NB4 (cell line): Measurements from ENCODE around the gene THAP12.

Experiments
- DNase-seq: peaks from one replicate; pipeline ENCODE4 v3.0.0; 2010; ENCODE audit warnings: low read depth
- H3K4me3 ChIP-seq: one replicate; pipeline ENCODE4 v1.5.1; 2011; ENCODE audit warnings: mild to moderate bottlenecking, low read depth, low read length, moderate library complexity
- CTCF ChIP-seq: IDR thresholded peaks from one replicate; pipeline ENCODE4 v1.5.1; 2012; ENCODE audit warnings: low read depth, low read length
- MAX ChIP-seq: IDR thresholded peaks from 2 replicates; pipeline ENCODE4 v1.6.1; 2011; ENCODE audit warnings: low read depth, low read length
- MYC ChIP-seq: IDR thresholded peaks from 2 replicates; pipeline ENCODE4 v1.6.1; 2011; ENCODE audit warnings: low read depth, low read length
- POLR2A ChIP-seq: IDR thresholded peaks from 2 replicates; pipeline ENCODE4 v1.6.1; 2011; ENCODE audit warnings: mild to moderate bottlenecking; ENCODE audit not compliant: insufficient read length; ENCODE audit errors: extremely low read depth

THAP12 gene

GRCh38 chr11:76388408-76388807, 7.5 kb upstream of the THAP12 start:
- TF ChIP-seq POLR2A (no peak), CTCF (no peak), MYC (no peak), MAX (no peak)
- DNase-seq = no peak
- H3K4me3 ChIP-seq = no peak overlapping the region

- TF ChIP-seq MYC (no peak), MAX (no peak), CTCF (no peak), POLR2A (no peak)
- DNase-seq = no peak
- no peak overlapping the region for H3K4me3 ChIP-seq
Observed at GRCh38 chr11:76385903-76386302, 5.0 kb upstream of the THAP12 start.

- peak overlapping the region; percentile 77 for H3K4me3 ChIP-seq
- peak; percentile 41 for DNase-seq
- TF ChIP-seq CTCF = no peak
- no peak for TF ChIP-seq POLR2A
- TF ChIP-seq MYC = no peak
- TF ChIP-seq MAX = no peak
Observed at GRCh38 chr11:76382209-76382608, 1.3 kb upstream of the THAP12 start.

GRCh38 chr11:76380159-76380976, 564 bp downstream of the THAP12 start:
- TF ChIP-seq CTCF (no peak), MAX (peak; percentile 80), MYC (0 out of 2 replicates have a peak, but pooled peaks have one; percentile 5), POLR2A (no peak)
- DNase-seq = peak; percentile 58
- peak overlapping the region; percentile 97 for H3K4me3 ChIP-seq

- TF ChIP-seq MYC (no peak), MAX (no peak), POLR2A (no peak), CTCF (no peak)
- DNase-seq = no peak
- peak overlapping the region; percentile 97 for H3K4me3 ChIP-seq
Observed at GRCh38 chr11:76379807-76380158, 1.1 kb downstream of the THAP12 start.
